RPMI8226 (cell line): ENCODE measurements around the gene PRDM16.

Source experiments
- DNase-seq: peaks from one replicate; pipeline ENCODE4 v3.0.0-alpha.2; 2015

PRDM16 gene

DNA sequence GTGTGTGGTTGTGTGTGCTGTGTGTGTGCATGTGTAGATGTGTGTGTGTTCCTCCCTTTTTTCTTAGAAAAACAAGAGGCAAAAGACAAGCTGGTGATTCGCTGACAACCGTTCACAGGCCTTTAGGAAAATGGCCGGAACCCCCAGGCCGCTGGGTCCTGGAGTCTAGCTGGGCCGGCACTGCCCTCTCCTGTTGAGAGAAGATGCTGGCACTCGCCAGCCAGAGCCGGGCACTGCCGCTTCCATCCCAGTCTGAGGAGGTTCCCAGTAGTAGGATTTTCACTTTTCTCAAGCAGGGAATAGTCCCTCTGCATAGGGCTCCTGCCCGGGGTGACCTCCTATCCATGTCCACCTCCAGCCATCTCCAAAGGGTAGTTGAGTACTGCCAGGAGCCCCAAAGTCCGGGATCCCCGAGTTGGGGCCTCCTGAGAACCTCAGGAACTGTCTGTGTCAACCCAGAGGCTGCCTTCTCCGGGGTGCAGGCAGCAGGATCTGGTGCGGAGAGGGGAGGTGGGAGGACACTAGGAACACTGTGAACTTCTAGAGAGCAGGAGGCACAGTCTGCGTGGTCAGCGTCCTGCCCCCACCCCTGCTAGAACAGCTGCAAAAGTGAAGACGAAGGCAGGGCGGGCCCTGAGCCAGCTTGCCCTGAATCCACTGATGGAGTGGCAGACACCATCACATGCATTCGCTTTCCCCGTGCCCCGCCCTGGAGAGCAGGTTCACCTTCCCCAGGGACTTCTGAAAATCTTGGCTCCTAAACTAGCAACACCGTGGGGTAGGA is 341.3 kb downstream of the PRDM16 start:
- peak; percentile 77 for DNase-seq

DNA sequence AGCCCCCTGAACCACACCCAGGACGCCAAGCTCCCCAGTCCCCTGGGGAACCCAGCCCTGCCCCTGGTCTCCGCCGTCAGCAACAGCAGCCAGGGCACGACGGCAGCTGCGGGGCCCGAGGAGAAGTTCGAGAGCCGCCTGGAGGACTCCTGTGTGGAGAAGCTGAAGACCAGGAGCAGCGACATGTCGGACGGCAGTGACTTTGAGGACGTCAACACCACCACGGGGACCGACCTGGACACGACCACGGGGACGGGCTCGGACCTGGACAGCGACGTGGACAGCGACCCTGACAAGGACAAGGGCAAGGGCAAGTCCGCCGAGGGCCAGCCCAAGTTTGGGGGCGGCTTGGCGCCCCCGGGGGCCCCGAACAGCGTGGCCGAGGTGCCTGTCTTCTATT is 342.8 kb downstream of the PRDM16 start:
- DNase-seq: no peak

DNA sequence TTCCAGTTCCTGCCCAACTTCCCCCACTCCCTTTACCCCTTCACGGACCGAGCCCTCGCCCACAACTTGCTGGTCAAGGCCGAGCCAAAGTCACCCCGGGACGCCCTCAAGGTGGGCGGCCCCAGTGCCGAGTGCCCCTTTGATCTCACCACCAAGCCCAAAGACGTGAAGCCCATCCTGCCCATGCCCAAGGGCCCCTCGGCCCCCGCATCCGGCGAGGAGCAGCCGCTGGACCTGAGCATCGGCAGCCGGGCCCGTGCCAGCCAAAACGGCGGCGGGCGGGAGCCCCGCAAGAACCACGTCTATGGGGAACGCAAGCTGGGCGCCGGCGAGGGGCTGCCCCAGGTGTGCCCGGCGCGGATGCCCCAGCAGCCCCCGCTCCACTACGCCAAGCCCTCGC is 343.4 kb downstream of the PRDM16 start:
- no peak for DNase-seq

DNA sequence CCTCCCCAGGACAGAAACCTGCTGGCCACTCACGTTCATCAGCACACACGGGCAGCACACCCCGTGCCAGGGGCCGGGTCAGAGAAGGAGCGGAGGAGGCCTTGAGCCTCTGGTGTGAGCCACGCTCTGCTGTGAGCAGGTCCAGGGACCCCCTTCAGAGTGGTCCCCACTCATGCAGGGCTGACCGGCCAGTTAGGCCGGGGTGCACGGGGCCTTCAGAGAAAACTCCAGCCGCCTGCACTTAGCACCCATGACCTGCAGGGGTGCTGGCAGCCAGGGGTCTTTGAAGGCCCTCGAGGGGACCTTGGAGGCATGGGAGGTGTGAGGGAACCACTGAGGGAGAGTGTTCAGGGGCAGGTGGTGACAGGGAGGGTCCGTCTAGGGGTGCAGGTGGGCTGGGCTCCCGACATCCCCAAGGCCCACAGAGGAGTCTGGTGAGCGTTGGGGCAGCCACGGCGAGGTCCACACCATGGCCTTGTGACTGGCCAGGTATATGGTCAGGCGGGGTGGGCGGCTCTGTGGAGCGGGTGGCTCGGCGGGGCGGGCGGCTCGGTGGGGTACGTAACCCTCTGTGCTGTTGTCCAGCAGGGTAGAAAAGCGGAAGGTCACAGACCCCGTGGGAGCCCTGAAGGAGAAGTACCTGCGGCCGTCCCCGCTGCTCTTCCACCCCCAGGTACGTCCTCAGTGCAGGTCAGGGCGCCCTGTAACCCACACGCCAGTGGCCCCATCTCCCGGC is 345.1 kb downstream of the PRDM16 start:
- no peak for DNase-seq

DNA sequence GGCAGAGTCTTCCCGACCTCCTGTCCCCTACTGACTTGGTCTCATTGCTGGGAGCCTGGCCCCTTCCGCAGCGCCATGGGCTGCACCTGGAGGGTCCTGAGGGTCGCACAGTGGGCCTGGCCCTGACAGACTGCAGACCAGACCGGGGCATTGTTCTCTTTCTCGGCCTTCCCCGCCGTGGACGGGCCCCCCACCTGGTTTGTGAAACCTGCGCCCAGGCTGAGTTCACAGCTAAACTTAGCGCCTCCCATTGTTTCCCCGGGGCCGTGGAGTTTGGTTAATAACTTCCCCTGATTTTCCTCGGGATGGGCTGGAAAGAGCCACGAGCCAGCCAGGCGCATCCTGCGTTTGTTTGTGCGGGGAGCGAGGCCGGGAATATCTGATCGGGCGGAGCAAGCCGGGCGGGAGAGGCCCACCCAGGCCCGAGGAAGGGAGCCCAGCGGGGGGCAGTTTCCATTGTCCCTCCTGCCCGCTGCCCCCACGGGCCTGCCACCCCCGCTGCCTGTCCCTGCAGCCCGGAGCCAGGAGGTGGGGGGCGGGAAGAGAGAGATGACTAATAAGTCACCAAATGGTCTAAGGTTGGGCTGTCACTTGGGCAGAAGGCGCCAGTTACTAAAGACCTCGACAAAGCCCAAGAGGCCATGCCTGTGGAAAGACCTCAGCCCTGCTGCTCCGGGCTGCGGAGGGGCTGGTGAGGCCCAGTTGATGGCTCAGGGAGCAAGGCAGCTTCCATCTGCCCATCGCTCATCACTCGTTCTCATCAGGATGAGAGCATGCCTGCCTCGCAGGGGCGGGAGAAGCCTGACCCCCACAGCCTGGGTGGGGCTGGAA is 346.5 kb downstream of the PRDM16 start:
- no peak for DNase-seq

DNA sequence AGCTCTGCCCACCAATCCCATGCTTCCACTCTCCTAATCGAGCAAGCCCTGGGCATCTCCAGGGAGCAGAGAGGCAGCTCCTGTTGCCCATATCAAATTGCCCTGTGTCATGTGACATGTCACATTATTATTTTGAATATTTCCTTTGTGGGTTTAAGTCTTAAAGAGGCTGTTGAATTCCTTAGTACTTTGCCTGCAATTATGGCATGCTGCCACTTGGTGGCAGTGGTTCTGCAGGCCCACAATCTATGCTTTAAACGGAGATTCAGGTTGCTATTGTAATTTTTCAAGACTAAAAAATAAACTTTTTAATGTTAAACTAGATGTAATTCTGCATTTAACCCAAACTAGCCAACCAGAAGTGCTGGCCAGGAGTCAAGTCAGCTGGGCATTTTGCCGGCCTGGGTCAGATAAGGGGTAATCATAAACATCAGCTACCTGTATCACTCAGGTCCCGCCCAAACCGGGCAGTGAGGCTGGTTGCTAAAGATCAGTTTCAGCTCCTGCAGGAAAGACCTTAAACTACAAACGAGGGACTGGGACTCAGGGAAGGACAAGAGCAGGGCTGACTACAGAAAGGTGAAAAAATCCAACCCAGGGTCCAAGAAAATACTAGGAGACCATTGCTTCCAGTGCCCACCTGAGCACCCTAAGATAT is 348.2 kb downstream of the PRDM16 start:
- no peak for DNase-seq

DNA sequence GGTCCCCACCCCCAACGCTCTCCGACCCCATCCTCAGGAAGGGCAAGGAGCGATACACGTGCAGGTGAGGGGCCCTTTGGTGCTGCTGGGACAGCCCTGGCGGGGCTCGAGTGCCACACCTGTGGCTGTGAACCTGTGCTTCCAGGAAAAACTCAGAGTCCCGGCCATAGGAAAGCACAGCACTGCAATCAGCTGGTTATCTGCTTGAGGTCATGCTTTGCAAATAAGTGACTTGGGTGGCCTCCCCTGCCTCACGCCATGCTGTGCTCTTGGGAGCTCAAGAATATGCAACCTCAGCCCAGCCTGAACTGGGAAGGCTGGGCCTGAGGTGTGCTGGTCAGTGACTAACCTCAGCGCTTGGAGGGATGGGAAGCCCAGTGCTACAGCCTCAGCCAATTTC is 348.9 kb downstream of the PRDM16 start:
- DNase-seq: no peak

DNA sequence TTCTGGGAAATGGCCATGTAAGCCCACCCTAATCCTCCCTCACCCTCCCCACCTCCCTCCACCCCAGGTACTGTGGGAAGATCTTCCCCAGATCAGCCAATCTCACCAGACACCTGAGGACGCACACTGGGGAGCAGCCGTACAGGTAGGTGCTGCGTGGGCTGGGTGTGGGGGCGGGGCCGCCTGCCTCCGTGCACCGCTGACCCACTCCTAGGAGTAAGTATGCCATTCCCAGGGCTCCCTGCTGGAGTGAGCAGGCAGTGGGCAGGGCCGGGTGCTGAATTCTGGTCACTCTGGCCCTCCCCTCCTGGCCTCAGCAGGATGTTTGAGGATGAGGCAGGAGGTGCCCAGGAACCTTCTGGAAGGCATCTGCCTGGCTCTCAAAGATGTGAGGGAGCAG is 349.6 kb downstream of the PRDM16 start:
- no peak for DNase-seq

DNA sequence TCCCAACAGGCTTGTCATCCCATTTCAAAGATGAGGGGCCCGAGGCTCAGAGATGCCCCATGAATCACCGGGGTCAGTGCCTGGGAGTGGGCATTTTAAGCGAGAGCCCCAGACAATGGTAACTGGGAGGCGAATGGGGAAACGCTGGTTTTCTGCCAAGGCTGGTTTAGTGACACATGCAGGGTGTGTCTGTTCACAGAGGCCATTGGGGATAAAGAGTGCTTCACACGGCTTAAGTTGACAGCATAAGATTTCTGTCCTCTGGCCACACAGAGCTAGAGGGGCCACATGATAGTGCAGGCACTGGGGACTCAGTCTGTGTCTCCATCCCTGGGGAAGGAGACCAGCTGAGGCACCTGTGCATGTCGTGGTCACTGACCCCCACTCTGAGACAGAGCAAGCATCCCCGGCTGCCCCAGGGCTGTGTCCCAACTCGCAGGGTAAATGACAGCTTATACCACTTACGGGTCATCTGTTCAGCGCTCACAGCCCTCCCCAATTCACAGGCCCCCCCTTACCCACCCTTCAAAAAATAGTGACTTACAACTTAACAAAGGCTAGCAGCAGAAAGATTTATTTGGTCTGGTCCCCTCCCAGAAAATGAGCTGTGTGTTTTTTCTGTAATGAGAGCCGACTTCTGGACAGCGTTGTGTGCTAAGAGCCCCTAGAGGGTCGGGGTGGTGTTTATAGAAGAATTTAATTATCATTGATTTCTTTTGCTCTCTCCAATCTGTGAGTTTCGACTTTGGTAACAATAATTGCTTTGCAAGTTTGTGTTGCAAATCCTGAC is 350.6 kb downstream of the PRDM16 start:
- peak; percentile 30 for DNase-seq

DNA sequence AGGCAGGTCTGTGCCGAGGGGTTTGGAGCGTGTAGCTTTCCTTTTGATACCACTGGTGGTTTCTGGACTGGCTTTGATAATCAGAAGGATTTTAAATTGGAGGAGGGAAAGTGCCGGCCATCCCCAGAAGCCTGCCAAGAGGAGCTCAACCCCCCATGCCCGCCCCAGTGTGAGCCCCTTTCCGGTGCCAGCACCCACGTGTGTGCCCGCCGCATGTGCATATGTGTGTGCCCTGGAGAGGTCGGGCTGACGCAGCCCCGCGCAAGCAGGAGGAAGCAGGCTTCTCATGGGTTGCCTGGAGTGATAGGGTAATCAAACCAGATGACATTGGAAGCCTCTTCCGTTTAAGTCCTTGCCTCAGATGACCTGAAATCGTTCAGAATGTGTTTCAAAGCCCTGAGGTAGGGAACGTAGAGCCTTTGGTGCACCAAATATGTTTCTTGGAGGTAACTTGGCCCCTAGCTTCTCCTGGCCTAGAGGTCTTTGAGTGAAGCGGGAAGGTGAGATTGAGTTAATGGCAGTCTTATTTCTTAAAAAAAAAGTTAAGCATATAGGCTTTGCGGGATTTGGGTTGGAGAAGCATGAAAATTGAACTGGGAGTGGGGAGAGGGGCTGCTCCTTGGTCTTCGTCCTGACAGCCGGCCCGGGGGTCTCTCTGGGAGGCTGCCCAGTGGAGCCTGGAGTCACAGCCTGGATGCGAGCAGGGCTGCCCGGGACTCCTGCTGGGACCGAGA is 351.4 kb downstream of the PRDM16 start:
- DNase-seq: peak; percentile 35

DNA sequence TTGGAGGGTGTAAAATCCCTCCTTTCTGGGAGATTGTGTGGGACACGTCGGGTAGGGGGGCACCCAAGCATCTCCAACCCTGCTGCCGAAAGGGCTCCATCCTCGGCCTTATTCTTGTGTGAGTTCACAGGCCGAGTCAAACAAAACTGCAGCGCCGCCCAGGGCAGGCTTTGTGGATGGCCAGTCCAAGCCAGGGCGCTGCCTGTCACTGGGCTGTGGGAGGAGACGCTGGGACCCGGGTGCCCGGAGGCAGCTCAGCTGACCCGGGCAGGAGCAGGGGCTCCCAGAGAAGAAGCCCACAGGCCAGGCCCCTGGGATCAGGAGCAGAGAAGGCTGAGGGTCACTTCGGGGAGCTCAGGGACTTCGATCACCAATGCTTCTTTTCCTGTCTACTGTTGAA is 353.6 kb downstream of the PRDM16 start:
- no peak for DNase-seq

DNA sequence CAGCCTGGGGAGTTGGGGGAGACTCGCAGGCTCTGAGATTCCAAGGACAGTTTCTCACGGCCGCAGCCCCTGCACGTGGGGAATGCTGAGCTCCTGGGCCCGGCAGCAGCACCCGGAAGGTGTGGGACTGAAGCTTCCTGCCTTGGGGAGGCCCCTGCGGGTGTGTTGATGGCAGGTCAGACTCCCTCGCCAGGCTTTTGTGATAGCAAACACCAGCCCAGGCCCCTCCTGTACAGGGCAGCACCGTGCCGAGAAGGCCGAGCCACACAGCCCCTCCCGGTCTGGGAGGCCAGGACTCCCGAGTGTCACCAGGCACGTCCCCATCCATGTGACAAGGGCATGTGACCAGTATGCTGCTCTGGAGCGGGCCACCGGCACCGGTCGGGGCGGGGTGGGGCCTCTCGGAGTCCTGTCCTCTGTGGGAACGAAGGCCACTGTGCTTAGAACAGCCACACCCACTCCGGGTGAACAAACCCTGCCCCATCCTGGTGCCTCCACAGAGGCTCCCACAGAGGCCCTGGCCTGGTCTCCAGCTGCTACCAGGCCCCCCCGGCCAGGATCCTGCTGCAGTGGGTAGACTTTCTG is 354.3 kb downstream of the PRDM16 start:
- DNase-seq: no peak

DNA sequence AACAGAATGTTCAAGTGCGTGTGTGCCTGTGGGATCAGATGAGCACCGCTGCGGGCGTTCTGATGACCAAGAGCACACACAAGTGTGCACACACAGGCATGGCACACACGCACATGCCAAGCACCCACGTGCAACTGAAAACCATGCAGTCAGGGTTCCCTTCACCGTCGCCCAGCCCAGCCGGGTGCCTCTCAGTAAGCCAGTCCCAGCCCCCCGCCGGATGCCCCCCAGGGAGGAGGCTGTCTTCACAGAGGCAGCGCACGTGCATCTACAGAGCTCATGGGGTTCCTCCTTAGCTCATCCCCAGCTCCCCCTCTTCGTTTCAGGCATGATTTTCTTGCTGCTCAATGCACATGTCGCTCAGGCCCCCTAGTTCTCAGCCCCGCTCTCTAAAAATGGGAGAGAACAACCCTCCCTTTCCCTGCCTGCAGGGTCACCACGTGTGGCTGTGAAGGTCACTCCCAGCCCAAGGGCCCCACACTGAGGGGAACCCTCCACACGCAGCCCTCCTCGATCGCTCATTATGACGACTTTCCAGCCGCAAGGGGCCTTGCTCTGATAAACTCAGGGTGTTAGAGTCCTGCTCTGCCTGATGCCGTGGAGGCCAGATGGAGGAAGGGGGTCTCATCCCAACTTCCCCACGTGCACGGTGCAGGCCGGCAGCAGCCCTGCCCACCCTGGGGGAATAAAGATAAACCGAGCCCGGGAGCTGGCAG is 355.1 kb downstream of the PRDM16 start:
- no peak for DNase-seq

DNA sequence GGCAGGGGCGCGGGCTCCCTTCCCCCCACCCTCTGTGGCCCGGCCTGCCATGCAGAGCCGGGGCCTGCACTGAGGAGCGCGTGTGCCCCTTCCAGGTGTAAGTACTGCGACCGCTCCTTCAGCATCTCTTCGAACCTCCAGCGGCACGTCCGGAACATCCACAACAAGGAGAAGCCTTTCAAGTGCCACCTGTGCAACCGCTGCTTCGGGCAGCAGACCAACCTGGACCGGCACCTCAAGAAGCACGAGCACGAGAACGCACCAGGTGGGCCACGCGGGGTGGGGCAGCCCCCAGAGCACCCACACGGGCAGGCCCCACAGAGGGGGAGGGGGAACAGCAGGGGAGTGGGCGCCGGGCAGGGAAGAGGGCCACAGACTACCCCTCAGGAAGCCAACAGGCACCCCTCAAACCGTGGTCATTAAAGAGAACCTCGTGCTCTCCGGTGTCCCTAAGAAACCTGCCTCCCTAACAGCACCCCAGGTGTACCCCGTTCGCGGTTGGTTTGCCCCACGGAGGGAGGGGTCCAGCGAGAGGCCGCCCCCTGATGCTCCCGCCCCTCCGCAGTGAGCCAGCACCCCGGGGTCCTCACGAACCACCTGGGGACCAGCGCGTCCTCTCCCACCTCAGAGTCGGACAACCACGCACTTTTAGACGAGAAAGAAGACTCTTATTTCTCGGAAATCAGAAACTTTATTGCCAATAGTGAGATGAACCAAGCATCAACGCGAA is 356.6 kb downstream of the PRDM16 start:
- DNase-seq: no peak

DNA sequence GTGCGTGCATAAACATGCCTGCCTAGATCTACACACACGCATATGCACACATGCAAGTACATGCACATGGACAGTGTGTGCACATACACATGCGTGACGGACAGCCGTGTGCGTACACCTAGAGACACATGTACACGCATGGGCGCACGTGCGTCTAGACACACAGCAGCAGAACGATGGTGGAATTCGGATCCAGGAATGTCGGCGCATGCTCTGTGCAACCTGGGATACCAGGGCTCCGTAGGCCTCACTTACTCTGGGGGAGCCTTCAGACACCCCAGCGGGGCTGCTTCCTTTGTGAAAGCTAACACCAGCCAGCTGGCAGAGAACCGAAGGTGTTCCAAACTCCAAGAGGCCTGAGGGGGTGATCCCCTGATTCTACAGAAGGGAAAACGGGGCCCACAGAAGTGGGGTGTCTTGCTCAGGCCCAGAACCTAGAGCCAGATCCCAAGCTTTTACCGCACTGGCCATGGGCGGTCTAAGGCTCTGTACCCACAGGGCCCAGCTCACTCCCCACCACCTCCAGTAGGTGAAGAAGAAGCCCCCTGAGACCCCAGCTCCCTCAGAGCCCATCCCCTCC is 358.0 kb downstream of the PRDM16 start:
- DNase-seq: no peak

DNA sequence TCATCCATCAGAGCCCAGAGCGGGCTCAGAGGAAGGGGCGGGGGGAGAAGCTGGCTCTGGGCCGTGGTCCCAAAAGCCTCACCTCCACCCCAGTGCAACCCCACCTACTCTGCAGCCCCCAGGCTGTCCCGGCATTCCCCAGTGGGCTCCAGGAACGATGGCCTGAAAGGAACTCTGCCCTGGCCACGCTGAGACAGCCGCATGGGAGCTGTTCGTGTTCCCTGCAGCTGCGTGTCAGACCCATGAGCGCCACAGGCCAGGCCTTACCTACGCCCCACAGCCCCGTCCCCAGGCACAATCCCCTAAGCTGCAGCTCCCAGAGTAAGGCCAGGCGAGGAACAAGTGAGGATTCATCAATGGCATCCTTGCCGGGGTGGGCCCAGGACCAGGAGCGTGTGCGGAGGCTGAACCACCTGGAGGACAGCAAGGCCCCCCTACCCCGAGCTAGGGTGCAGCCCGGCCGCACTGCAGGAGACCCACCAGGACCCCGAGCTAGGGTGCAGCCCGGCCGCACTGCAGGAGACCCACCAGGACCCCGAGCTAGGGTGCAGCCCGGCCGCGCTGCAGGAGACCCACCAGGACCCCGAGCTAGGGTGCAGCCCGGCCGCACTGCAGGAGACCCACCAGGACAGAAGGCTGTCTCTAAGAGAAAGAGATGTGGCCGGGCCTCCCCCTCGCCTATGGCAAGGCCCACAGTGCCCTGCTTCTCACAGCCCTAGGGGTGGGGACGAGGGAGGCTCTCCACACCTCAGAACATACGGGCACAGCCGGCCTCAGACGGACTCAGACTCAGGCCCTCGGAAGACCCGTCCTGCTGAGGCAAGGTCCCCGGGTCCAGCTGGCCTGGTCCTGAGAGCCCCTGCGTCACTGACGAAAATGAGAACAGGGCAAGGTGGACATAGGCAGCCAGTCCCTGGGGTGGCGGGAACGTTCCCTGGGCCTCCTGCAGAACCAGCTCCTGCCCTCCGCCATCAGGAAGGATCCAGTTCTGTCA is 359.0 kb downstream of the PRDM16 start:
- DNase-seq: no peak

DNA sequence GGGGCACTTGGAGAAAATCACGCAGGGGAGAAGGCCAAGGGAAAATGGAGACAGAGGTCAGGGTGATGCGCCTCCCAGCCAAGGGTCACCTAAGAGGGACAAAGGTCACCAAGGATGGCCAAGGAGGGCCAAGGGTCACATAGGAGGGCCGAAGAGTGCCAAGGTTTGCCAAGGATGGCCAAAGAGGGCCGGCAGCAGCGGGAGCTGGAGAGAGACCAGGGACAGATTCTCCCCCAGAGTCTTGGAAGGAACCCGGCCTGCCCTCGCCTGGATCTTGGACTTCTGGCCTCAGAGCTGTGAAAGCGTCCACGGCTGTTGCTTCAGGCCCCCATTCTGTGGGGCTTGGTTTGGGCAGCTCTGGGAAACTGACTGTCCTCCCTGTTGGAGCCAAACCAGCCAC is 359.9 kb downstream of the PRDM16 start:
- no peak for DNase-seq

DNA sequence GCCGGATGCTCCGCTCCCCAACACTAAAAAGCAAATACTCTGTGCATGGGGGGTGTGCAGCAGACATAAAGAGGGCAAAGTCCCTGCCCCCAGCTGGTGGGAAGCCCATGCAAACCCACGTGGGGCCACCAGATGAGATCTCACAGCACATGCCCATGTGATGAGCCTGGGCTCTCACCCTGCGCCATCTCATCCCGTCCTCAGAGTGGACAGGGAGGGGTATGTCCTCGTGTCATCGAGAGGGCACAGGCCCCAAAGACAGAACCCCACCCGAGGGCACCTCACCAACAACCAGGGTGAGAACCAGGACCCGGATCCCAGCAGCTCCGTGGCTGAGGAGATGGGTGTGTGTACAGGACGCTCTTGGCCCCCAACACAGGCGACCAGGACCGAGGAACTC is 360.3 kb downstream of the PRDM16 start:
- DNase-seq: no peak
